Left renal cortex interstitium (tissue), 4 donors: ENCODE data around the gene EP400. TPM values are rescaled to one million over a fixed set of nuclear protein-coding genes. Genes with fewer than 3 reads are reported as not detected.

Source experiments
- DNase-seq, 4 donors: peaks; one replicate each; pipeline ENCODE4 v3.0.0-alpha.2; 2013; ENCODE audit warnings: low read depth in 4 of 4, low spot score in 2 of 4, missing footprints in 1 of 4
- polyA plus RNA-seq, 4 donors: library from polyadenylated mRNA; unstranded; fragments of 120-200 nt; gene quantifications; one replicate each; pipeline ENCODE4 v1.2.1, GENCODE V29; 2013; ENCODE audit not compliant: insufficient read length in 4 of 4

Gene EP400
- polyA plus RNA-seq, 4 donors = 26.9 to 48.3 (median 37.4) TPM

GRCh38 chr12:132014915-132015280 lies 65.2 kb downstream of the EP400 start:
- DNase-seq = no peak

- DNase-seq = no peak
Observed at GRCh38 chr12:132015686-132016430, 66.1 kb downstream of the EP400 start.

GRCh38 chr12:132018193-132018916 lies 68.6 kb downstream of the EP400 start:
- no peak for DNase-seq

- no peak for DNase-seq
Observed at GRCh38 chr12:132019891-132020290, 70.1 kb downstream of the EP400 start.

- no peak for DNase-seq
Observed at GRCh38 chr12:132020292-132020691, 70.5 kb downstream of the EP400 start.

- DNase-seq = no peak
Observed at GRCh38 chr12:132021031-132021871, 71.5 kb downstream of the EP400 start.

- no peak for DNase-seq
Observed at GRCh38 chr12:132021965-132022364, 72.2 kb downstream of the EP400 start.

- no peak for DNase-seq
Observed at GRCh38 chr12:132023658-132024057, 73.9 kb downstream of the EP400 start.

GRCh38 chr12:132024758-132025157 lies 75.0 kb downstream of the EP400 start:
- no peak for DNase-seq

GRCh38 chr12:132025526-132025925 lies 75.8 kb downstream of the EP400 start:
- no peak for DNase-seq

GRCh38 chr12:132026061-132026795 lies 76.5 kb downstream of the EP400 start:
- no peak for DNase-seq

- DNase-seq = no peak
Observed at GRCh38 chr12:132026796-132027500, 77.2 kb downstream of the EP400 start.

- no peak for DNase-seq
Observed at GRCh38 chr12:132027636-132028035, 77.9 kb downstream of the EP400 start.

- DNase-seq = no peak
Observed at GRCh38 chr12:132028111-132028510, 78.4 kb downstream of the EP400 start.

GRCh38 chr12:132029503-132030300 lies 80.0 kb downstream of the EP400 start:
- no peak for DNase-seq

- DNase-seq = no peak
Observed at GRCh38 chr12:132030367-132031038, 80.8 kb downstream of the EP400 start.

GRCh38 chr12:132033627-132034026 lies 83.9 kb downstream of the EP400 start:
- DNase-seq = no peak

GRCh38 chr12:132036063-132036683 lies 86.4 kb downstream of the EP400 start:
- no peak for DNase-seq
